ENCODE data around the gene MAGI2.

The MAGI2 gene

GRCh38 chr7:78118470-78118869 is 1335.0 kb downstream of the MAGI2 start:
- in situ Hi-C loops (cut with HindIII; ENCODE audit: low pct_ligation_motif_present, low sequenced_read_pairs): no loop called here
- H3K27ac ChIP-seq: no peak overlapping the region
- H3K27me3 ChIP-seq (replicated peaks): no peaks in the 10 kb centered on the region
- H3K36me3 ChIP-seq (replicated peaks): no peaks in the 10 kb centered on the region
- H3K4me3 ChIP-seq (ENCODE audit: low read depth, low read length): no peak overlapping the region
- no peak for TF ChIP-seq CTCF (IDR thresholded peaks at IDR 0.05; ENCODE audit: low read depth, low read length, missing control alignments)
- no peak for DNase-seq

- Histone ChIP-seq H3K27me3 (replicated peaks) (no peaks in the 10 kb centered on the region), H3K4me3 (ENCODE audit: low read depth, low read length) (no peak overlapping the region), H3K27ac (no peak overlapping the region), H3K36me3 (replicated peaks) (no peaks in the 10 kb centered on the region)
- TF ChIP-seq CTCF (IDR thresholded peaks at IDR 0.05; ENCODE audit: low read depth, low read length, missing control alignments): no peak
- in situ Hi-C loops (cut with HindIII; ENCODE audit: low pct_ligation_motif_present, low sequenced_read_pairs): no loop called here
- no peak for DNase-seq
Measured at GRCh38 chr7:78115876-78116275, 1337.6 kb downstream of the MAGI2 start.

GRCh38 chr7:78114993-78115392 is 1338.5 kb downstream of the MAGI2 start:
- in situ Hi-C loops (cut with HindIII; ENCODE audit: low pct_ligation_motif_present, low sequenced_read_pairs): no loop called here
- no peak for DNase-seq
- no peak overlapping the region for H3K27ac ChIP-seq
- no peak overlapping the region for H3K4me3 ChIP-seq (ENCODE audit: low read depth, low read length)
- H3K27me3 ChIP-seq (replicated peaks): no peaks in the 10 kb centered on the region
- H3K36me3 ChIP-seq (replicated peaks): no peaks in the 10 kb centered on the region
- no peak for TF ChIP-seq CTCF (IDR thresholded peaks at IDR 0.05; ENCODE audit: low read depth, low read length, missing control alignments)

- no peak overlapping the region for H3K27ac ChIP-seq
- H3K27me3 ChIP-seq (replicated peaks): no peaks in the 10 kb centered on the region
- TF ChIP-seq CTCF (IDR thresholded peaks at IDR 0.05; ENCODE audit: low read depth, low read length, missing control alignments): no peak
- no peaks in the 10 kb centered on the region for H3K36me3 ChIP-seq (replicated peaks)
- no peak for DNase-seq
- no peak overlapping the region for H3K4me3 ChIP-seq (ENCODE audit: low read depth, low read length)
- in situ Hi-C loops (cut with HindIII; ENCODE audit: low pct_ligation_motif_present, low sequenced_read_pairs): no loop called here
Measured at GRCh38 chr7:78112488-78112887, 1341.0 kb downstream of the MAGI2 start.

- Histone ChIP-seq H3K27me3 (replicated peaks) (no peaks in the 10 kb centered on the region), H3K4me3 (ENCODE audit: low read depth, low read length) (no peak overlapping the region), H3K27ac (no peak overlapping the region), H3K36me3 (replicated peaks) (no peaks in the 10 kb centered on the region)
- no peak for TF ChIP-seq CTCF (IDR thresholded peaks at IDR 0.05; ENCODE audit: low read depth, low read length, missing control alignments)
- no peak for DNase-seq
- in situ Hi-C loops (cut with HindIII; ENCODE audit: low pct_ligation_motif_present, low sequenced_read_pairs): no loop called here
Measured at GRCh38 chr7:78111386-78111785, 1342.1 kb downstream of the MAGI2 start.

- no peak for TF ChIP-seq CTCF (IDR thresholded peaks at IDR 0.05; ENCODE audit: low read depth, low read length, missing control alignments)
- in situ Hi-C loops (cut with HindIII; ENCODE audit: low pct_ligation_motif_present, low sequenced_read_pairs): no loop called here
- DNase-seq: no peak
- no peak overlapping the region for H3K4me3 ChIP-seq (ENCODE audit: low read depth, low read length)
- H3K36me3 ChIP-seq (replicated peaks): no peaks in the 10 kb centered on the region
- H3K27me3 ChIP-seq (replicated peaks): no peaks in the 10 kb centered on the region
- no peak overlapping the region for H3K27ac ChIP-seq
Measured at GRCh38 chr7:78103475-78103874, 1350.0 kb downstream of the MAGI2 start.
